Choroid plexus epithelial cell (primary cell): ENCODE measurements around the gene ZNF236.
A peak's percentile ranks its signal among the peaks of the same experiment; 100 is the strongest.

ENCODE experiments used
- DNase-seq: peaks from one replicate; pipeline ENCODE4 v3.0.0-alpha.2; 2010; ENCODE audit warnings: low read depth
- H3K4me3 ChIP-seq: 2 replicates; pipeline ENCODE4 v1.5.1; 2011; ENCODE audit warnings: low read depth, mild to moderate bottlenecking, control low read depth, low read length, moderate library complexity
- TF ChIP-seq, protein P1 (sequence below): conservative IDR thresholded peaks from 2 replicates; pipeline ENCODE4 v1.5.1; 2011; ENCODE audit warnings: low read depth, mild to moderate bottlenecking, control low read depth, inconsistent platforms, low read length, moderate library complexity

ZNF236 gene

DNA sequence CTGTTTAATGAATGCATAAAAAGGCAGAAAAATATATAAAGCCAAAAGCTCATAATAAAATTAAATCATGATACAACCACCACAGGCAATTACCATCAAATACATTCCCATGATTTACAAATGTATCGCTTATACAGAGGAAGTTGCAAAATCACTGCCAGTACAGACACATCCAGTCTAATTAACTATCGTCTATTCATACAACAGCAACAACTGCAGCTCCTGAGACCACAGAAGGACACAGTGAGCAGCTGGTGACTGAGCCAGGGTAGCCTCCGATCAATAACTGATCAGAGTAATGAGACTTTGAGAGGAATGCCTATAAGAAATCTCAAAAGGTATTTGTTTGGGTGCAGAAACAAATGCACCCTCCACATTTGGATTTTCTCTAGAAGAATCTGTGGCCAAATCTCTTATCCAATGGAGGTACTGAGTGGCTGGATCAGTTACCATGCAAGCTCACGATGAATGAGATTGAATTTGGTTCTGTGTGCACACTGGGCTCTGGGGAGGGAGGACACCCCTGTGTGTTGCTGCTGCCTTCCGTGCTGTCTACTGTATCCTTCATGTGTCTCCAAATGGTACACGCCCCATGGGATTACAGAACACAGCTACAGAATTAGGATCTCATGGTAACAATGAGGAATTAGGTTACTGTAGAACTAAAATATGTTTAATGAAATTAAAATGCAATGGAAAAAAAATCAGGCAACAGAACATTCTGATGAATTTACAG, 190.6 kb downstream of the ZNF236 start:
- TF ChIP-seq, protein P1, sequence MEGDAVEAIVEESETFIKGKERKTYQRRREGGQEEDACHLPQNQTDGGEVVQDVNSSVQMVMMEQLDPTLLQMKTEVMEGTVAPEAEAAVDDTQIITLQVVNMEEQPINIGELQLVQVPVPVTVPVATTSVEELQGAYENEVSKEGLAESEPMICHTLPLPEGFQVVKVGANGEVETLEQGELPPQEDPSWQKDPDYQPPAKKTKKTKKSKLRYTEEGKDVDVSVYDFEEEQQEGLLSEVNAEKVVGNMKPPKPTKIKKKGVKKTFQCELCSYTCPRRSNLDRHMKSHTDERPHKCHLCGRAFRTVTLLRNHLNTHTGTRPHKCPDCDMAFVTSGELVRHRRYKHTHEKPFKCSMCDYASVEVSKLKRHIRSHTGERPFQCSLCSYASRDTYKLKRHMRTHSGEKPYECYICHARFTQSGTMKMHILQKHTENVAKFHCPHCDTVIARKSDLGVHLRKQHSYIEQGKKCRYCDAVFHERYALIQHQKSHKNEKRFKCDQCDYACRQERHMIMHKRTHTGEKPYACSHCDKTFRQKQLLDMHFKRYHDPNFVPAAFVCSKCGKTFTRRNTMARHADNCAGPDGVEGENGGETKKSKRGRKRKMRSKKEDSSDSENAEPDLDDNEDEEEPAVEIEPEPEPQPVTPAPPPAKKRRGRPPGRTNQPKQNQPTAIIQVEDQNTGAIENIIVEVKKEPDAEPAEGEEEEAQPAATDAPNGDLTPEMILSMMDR = no peak

DNA sequence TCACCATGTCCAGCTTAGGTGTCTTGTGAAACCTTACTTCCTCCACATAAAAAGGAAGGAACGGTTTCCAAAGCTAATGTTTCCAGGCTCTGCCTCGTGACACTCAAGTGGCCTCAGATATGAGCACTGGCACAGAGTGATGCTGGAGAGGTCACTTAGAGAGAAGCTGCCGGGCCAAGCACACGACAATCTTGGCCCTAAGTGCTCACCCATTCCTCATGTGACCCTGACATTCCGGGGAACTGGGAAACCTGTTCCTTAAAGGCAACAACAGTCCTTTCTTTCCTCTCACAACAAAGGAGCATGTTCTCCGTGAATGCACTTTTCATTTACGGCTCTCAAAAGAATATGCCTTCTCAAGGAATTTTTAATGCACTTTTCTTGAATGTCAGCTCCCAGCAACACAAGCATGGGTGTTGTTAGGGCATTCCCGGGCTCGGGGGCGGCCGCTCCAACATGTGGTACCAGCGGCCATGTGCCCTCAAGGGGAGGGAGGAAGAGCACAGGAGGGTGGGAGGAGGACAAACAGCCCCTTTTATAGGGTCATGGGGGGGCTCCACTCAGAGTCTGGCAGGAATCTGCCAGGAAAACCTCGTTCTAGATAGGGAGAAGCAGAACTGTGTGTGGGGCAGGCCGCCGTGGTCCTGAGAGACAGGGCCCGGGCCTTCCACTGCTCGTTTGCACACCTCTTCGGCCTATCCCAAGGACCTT, 191.6 kb downstream of the ZNF236 start:
- TF ChIP-seq, protein P1 = no peak
- DNase-seq = no peak
- H3K4me3 ChIP-seq = no peak overlapping the region

More for the DNA sequence above, 190.6 kb downstream of the ZNF236 start:
- DNase-seq = no peak
- no peak overlapping the region for H3K4me3 ChIP-seq

DNA sequence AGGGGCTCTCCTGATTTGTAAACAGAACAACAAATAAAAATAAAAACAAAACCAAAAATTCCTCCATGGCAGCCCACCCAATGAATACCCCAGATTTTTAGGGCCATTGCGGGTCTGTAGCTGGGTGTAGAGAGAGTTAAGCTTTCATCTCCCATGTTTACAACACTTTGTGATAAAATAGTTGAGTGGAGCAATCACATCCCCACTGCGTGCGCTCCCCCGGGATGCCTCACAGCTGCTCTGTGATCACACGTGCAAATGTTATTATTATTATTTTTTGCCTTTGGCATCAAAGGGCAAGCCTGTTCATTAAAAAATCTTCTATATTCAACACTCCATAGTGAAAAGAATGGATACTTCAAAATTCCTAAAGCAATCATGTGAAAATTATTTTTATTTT, 192.2 kb downstream of the ZNF236 start:
- peak; percentile 16 for DNase-seq
- no peak overlapping the region for H3K4me3 ChIP-seq
- TF ChIP-seq, protein P1 = no peak

DNA sequence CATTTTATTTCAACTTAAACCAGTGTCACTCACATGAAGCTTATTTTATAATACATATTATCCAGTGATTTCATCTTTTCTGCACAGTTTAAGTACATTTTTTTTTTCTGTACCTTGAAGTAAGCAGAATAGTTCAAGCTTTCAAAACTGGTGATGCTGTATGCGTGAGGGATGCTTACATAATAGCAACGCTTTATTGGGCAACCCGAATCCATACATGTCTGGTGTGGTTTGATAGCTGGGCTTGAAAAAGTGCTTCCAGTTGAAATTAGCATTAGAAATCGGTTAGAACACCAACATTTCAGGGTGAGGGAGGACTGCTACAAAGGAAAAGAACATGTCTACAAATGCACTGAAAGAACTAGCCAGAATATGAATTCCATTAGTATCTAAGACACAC, 192.8 kb downstream of the ZNF236 start:
- TF ChIP-seq, protein P1 = no peak
- H3K4me3 ChIP-seq = no peak overlapping the region
- peak; percentile 32 for DNase-seq

DNA sequence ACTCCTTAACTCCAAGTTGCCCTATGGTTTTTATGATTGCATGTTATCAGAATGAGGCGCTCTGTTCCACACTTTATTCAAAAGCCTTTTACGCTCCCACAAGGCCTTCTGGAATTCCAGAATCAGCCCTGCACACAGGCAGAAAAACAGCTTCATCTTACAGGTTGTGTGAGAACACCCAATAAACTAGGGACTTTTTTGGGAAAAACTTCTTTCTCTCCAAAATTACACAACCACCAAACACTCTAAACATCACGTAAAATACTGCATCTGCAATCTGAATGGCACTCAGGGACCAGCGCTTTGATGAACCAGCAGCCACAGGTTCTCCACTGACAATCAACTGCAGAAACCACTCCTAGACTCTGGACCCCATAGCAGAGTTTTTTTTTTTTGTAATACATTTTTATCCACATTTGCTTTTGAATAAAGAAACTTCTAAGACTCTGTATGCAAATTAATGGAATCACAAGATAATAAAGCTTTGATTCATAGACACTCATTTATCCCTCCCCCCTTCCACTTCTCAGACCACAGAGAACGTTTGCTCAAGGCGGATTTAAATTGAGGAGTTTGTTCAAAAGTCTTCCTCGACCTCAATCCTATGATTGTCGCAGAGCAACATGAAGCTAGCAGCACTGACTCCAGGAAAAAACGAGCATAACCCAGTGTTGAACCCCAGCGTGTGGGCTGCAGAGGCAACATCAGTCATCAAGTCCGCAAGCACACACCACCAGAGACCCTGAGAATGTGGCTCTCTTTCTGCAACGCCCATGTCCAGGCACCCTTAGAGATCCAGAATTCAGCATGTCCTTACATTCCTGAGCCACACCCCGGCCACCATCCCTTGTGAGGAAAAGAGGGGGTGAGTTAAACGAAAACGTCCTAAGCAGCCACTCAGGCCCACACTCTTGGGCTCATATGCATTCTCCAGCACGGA, 193.7 kb downstream of the ZNF236 start:
- TF ChIP-seq, protein P1 = no peak
- no peak for DNase-seq
- no peak overlapping the region for H3K4me3 ChIP-seq

DNA sequence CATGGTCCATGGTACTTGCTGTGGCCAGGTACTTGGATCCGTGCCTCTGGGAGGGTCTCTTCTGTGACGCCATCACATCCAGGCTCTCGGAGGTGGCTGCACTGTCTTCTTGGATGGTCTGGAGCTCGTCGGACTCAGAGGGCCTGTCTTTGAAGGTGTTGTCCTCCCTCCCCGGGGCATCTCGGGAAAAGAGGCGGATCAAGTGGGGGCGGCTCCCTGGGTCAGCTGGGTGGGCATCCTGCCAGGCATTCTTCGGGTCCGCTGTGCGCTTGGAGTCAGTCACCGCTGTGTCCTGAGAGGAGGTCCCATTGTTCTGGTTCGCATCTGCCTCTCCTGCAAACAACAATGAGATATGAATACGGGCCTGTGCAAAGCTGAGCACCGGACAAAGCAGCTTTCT, 194.6 kb downstream of the ZNF236 start:
- TF ChIP-seq, protein P1 = no peak
- no peak overlapping the region for H3K4me3 ChIP-seq
- no peak for DNase-seq
